ENCODE data around the gene ZNF474.

- TF ChIP-seq CTCF (IDR thresholded peaks at IDR 0.05) (no peak), CBFB (CRISPR knock-in tag; IDR thresholded peaks at IDR 0.05; ENCODE audit: low read depth) (no peak), E2F4 (CRISPR knock-in tag; IDR thresholded peaks at IDR 0.05; ENCODE audit: borderline replicate concordance, low read depth) (no peak), NR3C1 (CRISPR knock-in tag; conservative IDR thresholded peaks at IDR 0.05; ENCODE audit: low read depth) (no peak), USF1 (CRISPR knock-in tag; IDR thresholded peaks at IDR 0.05) (no peak), GRHL2 (CRISPR knock-in tag; IDR thresholded peaks at IDR 0.05; ENCODE audit: insufficient replicate concordance, severe bottlenecking) (no peak), FOXJ3 (CRISPR knock-in tag; IDR thresholded peaks at IDR 0.05; ENCODE audit: borderline replicate concordance) (no peak), PRDM15 (CRISPR knock-in tag; IDR thresholded peaks at IDR 0.05) (no peak), MAX (CRISPR knock-in tag; IDR thresholded peaks at IDR 0.05) (no peak), E2F1 (CRISPR knock-in tag; IDR thresholded peaks at IDR 0.05) (no peak), SP1 (CRISPR knock-in tag; conservative IDR thresholded peaks at IDR 0.05) (no peak), USF2 (CRISPR knock-in tag; IDR thresholded peaks at IDR 0.05) (no peak), PRRX2 (CRISPR knock-in tag; IDR thresholded peaks at IDR 0.05) (no peak), NR2C2 (CRISPR knock-in tag; IDR thresholded peaks at IDR 0.05) (no peak)
Measured at GRCh38 chr5:122200450-122200849, 71.1 kb downstream of the ZNF474 start.

All from WTC11 (cell line).